Omental fat pad (tissue), 4 donors: ENCODE data around the gene SIGLEC1. TPM values are rescaled to one million over a fixed set of nuclear protein-coding genes. Genes with fewer than 3 reads are reported as not detected.

Experiments
- ATAC-seq: fragments of 150-250 bp; one replicate; pipeline ENCODE4 v1.9.1; 2016; ENCODE audit warnings: mild to moderate bottlenecking, moderate library complexity; ENCODE audit not compliant: low FRiP score
- DNase-seq: peaks from one replicate; pipeline ENCODE4 v3.0.0-alpha.2; 2019; ENCODE audit warnings: low spot score
- CTCF ChIP-seq, 3 donors: fragments of 450-650 bp; IDR thresholded peaks; one replicate each; pipeline ENCODE4 v1.5.1; 2016 to 2017; ENCODE audit warnings: antibody characterized with exemption in 3 of 3, mild to moderate bottlenecking in 3 of 3, moderate library complexity in 2 of 3
- total RNA-seq, 4 donors: library from RNA; depleted of rRNA; stranded (reverse); fragments of >200 nt; gene quantifications; one replicate each; pipeline ENCODE4 v1.1.0, GENCODE V29; 2016

SIGLEC1 gene
- total RNA-seq, 4 donors from 2014 or later = 14.2 to 57.5 (median 27.5) TPM

DNA sequence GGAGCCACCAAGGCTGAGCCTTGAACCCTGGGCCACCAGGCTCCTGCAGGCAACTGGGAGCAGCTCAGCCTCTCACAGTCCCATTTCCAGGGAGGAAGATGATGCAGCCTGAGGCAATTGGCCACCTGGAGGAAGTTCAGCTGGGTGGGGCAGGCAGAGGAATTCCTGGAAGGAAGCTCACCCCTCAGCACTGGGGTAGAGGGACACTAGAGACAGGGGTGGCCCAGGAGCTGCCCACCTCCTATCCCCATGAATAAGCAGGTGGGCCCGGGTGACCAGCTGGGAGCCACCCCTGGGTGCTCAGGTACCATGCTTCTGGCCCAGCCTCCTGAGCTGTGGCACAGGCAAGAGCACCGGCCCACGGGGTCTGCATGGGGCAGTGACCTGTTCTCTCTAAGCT lies 16.5 kb upstream of the SIGLEC1 start:
- no peak for TF ChIP-seq CTCF (IDR thresholded peaks at IDR 0.05)
- ATAC-seq (no peak), DNase-seq (no peak)

GRCh38 chr20:3728354-3728753 lies 16.0 kb upstream of the SIGLEC1 start:
- TF ChIP-seq CTCF (IDR thresholded peaks at IDR 0.05) = no peak
- DNase-seq = no peak
- no peak for ATAC-seq

DNA sequence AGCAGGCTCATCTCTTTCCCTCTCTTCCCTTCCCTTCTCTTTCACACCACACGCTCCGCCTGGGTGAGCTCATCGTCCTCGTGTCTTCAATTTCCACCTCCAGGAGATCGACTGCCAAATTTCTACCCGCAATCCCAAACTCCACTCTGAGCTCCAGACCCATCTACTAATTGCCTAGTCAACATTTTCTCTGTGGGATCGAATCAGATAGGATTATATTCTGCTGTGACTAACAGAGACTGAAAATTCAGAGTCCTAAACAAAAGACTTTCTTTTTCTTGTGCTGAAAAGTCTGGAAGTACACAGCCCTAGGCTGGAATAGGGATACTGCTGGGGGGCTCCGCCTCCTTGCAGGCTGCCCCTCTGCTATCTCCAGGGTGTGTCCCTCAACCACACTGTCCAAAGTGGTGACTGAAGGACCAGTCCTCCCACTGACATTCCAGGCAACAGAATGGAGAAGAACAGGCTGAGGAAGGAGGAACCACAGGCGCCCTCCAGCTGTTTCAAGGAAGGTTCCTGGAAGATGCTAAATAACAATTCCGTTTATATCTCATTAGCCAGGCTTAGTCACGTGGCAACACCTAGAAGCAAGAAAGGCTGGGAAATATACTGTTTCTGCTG lies 15.1 kb upstream of the SIGLEC1 start:
- DNase-seq = no peak
- ATAC-seq = peak; percentile 75
- TF ChIP-seq CTCF (IDR thresholded peaks at IDR 0.05) = no peak

DNA sequence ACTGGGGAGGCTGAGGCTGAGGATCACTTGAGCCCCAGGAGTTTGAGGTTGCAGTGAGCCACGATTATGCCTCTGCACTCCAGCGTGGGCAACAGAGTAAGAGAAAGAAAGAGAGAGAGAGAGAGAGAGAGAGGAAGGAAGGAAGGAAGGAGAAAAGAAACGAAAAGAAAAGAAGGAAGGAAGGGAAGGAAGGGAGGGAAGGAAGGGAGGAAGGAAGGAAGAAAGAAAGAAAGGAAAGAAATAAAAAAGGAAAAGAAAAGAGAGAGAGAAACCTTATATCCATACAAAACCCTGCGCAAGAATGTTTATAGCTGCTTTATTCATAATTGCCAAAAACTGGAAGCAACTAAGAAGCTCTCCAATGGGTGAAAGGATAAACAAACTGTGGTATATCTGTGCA lies 12.0 kb upstream of the SIGLEC1 start:
- ATAC-seq = no peak
- DNase-seq = no peak
- no peak for TF ChIP-seq CTCF (IDR thresholded peaks at IDR 0.05)

GRCh38 chr20:3723284-3723683 lies 10.9 kb upstream of the SIGLEC1 start:
- no peak for DNase-seq
- ATAC-seq = no peak
- no peak for TF ChIP-seq CTCF (IDR thresholded peaks at IDR 0.05)

DNA sequence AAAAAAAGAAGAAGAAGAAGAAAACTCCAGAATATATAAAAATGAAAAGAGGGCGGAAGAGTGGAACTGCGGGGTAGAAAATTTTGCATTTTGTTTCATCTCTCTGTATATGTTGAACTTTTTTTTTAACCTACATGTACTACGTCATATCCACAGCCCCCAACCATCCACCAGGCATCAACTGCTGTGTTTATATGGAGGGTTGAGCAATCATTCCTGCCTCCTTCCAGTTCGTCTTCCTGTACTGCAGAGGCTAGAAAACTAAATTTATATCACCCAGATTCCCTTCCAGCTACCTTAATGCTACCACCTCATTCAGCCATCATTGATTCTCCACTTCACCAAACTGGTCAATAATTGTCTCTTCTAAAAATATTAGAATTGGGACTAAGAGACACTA lies 9.5 kb upstream of the SIGLEC1 start:
- no peak for ATAC-seq
- DNase-seq = no peak
- no peak for TF ChIP-seq CTCF (IDR thresholded peaks at IDR 0.05)

GRCh38 chr20:3720626-3721025 lies 8.2 kb upstream of the SIGLEC1 start:
- DNase-seq = no peak
- ATAC-seq = no peak
- TF ChIP-seq CTCF (IDR thresholded peaks at IDR 0.05) = no peak
